Right lobe of liver (tissue), 6 donors: ENCODE measurements around the gene FRMD4B. TPM values are rescaled to one million over a fixed set of nuclear protein-coding genes. Genes with fewer than 3 reads are reported as not detected.

Experiments
- ATAC-seq, 4 donors: fragments of 200-7000 bp; cut with Tn5 transposase; one replicate each; pipeline ENCODE4 v1.9.1; 2020; ENCODE audit warnings: mild to moderate bottlenecking in 4 of 4, moderate library complexity in 4 of 4
- DNase-seq, 3 donors: peaks; one replicate each; pipeline ENCODE4 v3.0.0-alpha.2; 2020
- H3K27ac ChIP-seq, 3 donors: fragments of 200-600 bp; one replicate each; pipeline ENCODE4 v1.8.0; 2022
- H3K27me3 ChIP-seq, 2 donors: fragments of 200-600 bp; one replicate each; pipeline ENCODE4 v1.8.0; 2022
- H3K36me3 ChIP-seq, 4 donors: fragments of 200-600 bp; sonication (generic) in 1 of 4; one replicate each; pipeline versions ENCODE4 v1.5.1 to v1.8.0; 2017 to 2022; ENCODE audit warnings: control low read depth in 1 of 4
- H3K4me1 ChIP-seq, 4 donors: fragments of 200-600 bp; sonication (generic) in 1 of 4; one replicate each; pipeline versions ENCODE4 v1.5.1 to v1.8.0; 2017 to 2022; ENCODE audit warnings: control low read depth in 1 of 4
- H3K4me3 ChIP-seq, 3 donors: fragments of 200-600 bp; one replicate each; pipeline ENCODE4 v1.8.0; 2022
- H3K9me3 ChIP-seq, 4 donors: fragments of 200-600 bp; sonication (generic) in 1 of 4; one replicate each; pipeline versions ENCODE4 v1.5.1 to v1.8.0; 2017 to 2022; ENCODE audit warnings: control low read depth in 1 of 4
- POLR2A ChIP-seq: fragments of 450-650 bp; IDR thresholded peaks from one replicate; pipeline ENCODE4 v1.6.1; 2017; ENCODE audit warnings: antibody characterized with exemption, mild to moderate bottlenecking
- WGBS: methylation state at CpG from one replicate; pipeline ENCODE4 v1.1.6; 2018; ENCODE audit warnings: low coverage, low lambda C conversion rate; ENCODE audit not compliant: insufficient coverage; ENCODE audit errors: missing lambda C conversion rate; 5-methylcytosine and 5-hydroxymethylcytosine counted together
- intact Hi-C, 2 donors: fragments of 100-400 bp; cut with DNase I; formaldehyde crosslinking; loops; one replicate each; pipeline versions ENCODE4 v1.11.2 to v1.14.1; 2022
- total RNA-seq, 6 experiments: library from RNA; depleted of rRNA in 2 of 6; stranded (reverse); fragments of >200 nt in 2 of 6; fragmentation: NEBNext Ultra II Directional in 3 of 6; extraction: Animal tissue kit (Norgen Biotek cat#: 25700) in 3 of 6; gene quantifications; one replicate each; pipeline versions ENCODE4 v1.1.0 to v1.2.4, GENCODE V29; 2016 to 2023
- TF ChIP-seq, protein P1 (sequence below), 4 donors: fragments of 200-600 bp in 3 of 4; fragments of 450-650 bp in 1 of 4; IDR thresholded peaks; one replicate each; pipeline versions ENCODE4 v1.5.1 to v1.8.0; 2016 to 2022; ENCODE audit warnings: antibody characterized with exemption in 4 of 4, mild to moderate bottlenecking in 2 of 4
- donor health status: DM: no; HTN: yes; CAD: no.
- donor health status: DM: no; HTN: no; CAD: no.
- donor health status: DM: no; HTN: no; CAD: no.
- donor health status: DM: no; HTN: yes; CAD: no.
- donor health status: DM: no; HTN: yes; CAD: no.

The FRMD4B gene
- total RNA-seq, 6 experiments from 2014 or later = 9.2 to 21.0 (median 12.3) TPM

DNA sequence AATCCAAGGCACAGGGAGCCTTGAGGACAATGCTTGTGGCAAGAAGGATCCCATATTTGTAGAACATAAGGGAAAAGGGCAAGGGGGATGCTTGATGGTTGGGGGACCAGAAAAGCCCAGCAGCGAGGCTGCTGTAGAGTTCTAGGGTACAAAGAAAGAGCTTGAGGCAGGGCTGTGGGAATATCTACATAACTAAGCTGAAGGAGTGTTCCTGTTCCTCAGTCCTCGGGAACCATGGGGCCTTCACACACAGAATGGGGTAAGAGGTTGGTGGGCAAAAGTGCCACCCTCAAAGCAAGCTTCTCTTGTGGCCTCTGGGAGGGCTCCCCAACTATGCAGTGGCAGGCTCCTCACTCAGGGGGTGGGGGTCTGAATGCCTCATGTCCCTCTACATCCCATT, 6.5 kb upstream of the FRMD4B start:
- Histone ChIP-seq H3K4me1 (no peaks in the 10 kb centered on the region), H3K9me3 (no peaks in the 10 kb centered on the region), H3K27ac (no peak overlapping the region), H3K4me3 (no peak overlapping the region), H3K27me3 (peaks cover 0 to 3% of the 10 kb centered on the region in 2 donors), H3K36me3 (no peaks in the 10 kb centered on the region)
- TF ChIP-seq POLR2A = no peak
- TF ChIP-seq, protein P1, sequence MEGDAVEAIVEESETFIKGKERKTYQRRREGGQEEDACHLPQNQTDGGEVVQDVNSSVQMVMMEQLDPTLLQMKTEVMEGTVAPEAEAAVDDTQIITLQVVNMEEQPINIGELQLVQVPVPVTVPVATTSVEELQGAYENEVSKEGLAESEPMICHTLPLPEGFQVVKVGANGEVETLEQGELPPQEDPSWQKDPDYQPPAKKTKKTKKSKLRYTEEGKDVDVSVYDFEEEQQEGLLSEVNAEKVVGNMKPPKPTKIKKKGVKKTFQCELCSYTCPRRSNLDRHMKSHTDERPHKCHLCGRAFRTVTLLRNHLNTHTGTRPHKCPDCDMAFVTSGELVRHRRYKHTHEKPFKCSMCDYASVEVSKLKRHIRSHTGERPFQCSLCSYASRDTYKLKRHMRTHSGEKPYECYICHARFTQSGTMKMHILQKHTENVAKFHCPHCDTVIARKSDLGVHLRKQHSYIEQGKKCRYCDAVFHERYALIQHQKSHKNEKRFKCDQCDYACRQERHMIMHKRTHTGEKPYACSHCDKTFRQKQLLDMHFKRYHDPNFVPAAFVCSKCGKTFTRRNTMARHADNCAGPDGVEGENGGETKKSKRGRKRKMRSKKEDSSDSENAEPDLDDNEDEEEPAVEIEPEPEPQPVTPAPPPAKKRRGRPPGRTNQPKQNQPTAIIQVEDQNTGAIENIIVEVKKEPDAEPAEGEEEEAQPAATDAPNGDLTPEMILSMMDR (IDR thresholded peaks at IDR 0.05) = no peak
- DNase-seq (no peak), ATAC-seq (no peak)
- WGBS = 14% methylated on average over 1 of the region's 2 CpGs
- intact Hi-C loops = no loop called here

- TF ChIP-seq, protein P1 (IDR thresholded peaks at IDR 0.05) = no peak
- no peak for TF ChIP-seq POLR2A
- ATAC-seq (no peak), DNase-seq (no peak)
- 75% methylated on average over 1 of the region's 1 CpG for WGBS
- intact Hi-C loops = no loop called here
- H3K4me1 ChIP-seq = no peaks in the 10 kb centered on the region
- H3K9me3 ChIP-seq = no peaks in the 10 kb centered on the region
- H3K27ac ChIP-seq = no peak overlapping the region
- H3K36me3 ChIP-seq = no peaks in the 10 kb centered on the region
- peaks cover 0 to 3% of the 10 kb centered on the region in 2 donors for H3K27me3 ChIP-seq
- H3K4me3 ChIP-seq = no peak overlapping the region
These were observed 5.7 kb upstream of the FRMD4B start for GRCh38 chr3:69391554-69391953.

DNA sequence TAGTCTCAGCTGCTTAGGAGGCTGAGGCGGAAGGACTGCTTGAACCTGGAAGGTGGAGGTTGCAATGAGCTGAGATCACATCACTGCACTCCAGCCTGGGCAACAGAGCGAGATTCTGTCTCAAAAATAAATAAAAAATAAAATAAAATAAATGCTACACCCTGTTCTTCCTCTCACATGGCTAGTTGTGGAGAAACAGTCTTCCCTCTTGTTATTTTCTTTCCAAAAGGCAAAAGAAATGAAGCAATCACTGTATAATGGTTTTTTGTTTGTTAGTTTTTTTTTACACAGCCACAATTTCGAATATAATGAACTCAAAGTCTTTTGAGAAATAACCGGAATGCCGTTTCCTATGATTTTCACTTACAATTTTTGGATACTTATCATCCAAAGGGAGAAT, 4.9 kb upstream of the FRMD4B start:
- DNase-seq (no peak), ATAC-seq (no peak)
- Histone ChIP-seq H3K27me3 (peaks cover 0 to 3% of the 10 kb centered on the region in 2 donors), H3K9me3 (no peaks in the 10 kb centered on the region), H3K36me3 (no peaks in the 10 kb centered on the region), H3K4me3 (no peak overlapping the region), H3K4me1 (peaks cover 0 to 1% (median 0%) of the 10 kb centered on the region in 4 donors), H3K27ac (no peak overlapping the region)
- intact Hi-C loops = no loop called here
- WGBS = 62% methylated on average over 5 of the region's 5 CpGs
- TF ChIP-seq POLR2A = no peak
- TF ChIP-seq, protein P1 (IDR thresholded peaks at IDR 0.05) = no peak

DNA sequence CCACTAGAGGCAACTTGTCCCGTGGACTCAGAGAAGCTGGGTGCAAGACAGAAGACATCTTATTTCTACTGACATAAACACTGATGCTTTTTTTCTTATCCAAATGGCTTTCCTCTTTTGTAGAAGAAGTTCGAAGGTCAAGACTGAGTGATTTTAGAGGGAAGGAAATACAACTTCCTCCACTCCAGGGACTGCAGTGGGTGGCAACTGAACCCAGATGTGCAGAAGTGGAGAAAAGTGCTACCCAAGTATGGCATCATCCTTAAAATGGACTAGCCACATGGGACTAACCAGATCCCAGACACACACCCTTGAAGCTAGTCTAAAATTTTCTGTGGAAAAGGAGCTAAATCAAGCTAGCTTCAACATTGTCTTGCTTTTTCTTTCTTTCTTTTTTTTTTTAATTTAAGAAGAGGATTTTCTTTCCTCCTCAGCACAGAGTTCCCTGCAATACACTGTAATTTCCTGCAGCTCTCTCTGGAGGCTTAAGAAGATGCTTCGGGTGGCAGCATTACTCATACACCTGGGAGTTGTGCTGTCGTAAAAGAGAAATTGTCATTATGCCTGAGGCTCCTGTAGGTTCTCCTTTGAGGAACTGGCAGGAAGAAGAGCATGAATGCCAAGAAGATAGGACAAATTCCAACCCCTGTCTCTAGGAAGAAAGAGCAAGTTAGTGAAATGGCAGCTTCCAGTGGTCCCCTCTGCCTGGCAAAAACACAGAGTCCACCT, 3.8 kb upstream of the FRMD4B start:
- Histone ChIP-seq H3K4me1 (peaks cover 0 to 6% (median 0%) of the 10 kb centered on the region in 4 donors), H3K36me3 (no peaks in the 10 kb centered on the region), H3K4me3 (no peak overlapping the region), H3K27me3 (peaks cover 0 to under 1% of the 10 kb centered on the region in 2 donors), H3K27ac (no peak overlapping the region), H3K9me3 (no peaks in the 10 kb centered on the region)
- 22% methylated on average over 4 of the region's 4 CpGs for WGBS
- intact Hi-C loops = no loop called here
- TF ChIP-seq, protein P1 (IDR thresholded peaks at IDR 0.05) = no peak
- TF ChIP-seq POLR2A = no peak
- DNase-seq (no peak), ATAC-seq (peak; percentile 23 to 38 (median 28))
